COLO668 (cell line): Measurements from ENCODE around the gene CRELD2.

Source experiments
- DNase-seq: peaks from one replicate; lab custom pipeline; 2025; ENCODE audit not compliant: unreplicated experiment; lab: John Stamatoyannopoulos, UW

CRELD2 gene

DNA sequence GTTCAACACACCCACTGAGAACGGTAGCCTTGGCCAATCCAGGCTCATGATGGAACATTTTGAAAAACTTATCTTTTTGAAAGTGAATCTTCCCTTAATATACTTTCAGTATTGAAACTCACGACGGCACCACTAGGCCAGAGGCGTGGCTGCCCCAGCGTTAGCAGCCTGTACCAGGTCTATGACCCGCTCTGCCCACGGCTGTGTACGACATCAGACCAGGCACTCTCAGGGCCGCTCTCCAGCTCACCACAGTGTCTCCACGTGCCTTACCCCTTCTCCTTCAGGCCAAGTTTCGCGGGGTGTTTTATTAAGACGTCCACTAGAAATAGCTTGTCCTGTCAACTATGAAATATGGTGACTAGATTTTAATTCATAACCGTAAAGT, 31.4 kb upstream of the CRELD2 start:
- no peak for DNase-seq

GRCh38 chr22:49887702-49888101, 30.7 kb upstream of the CRELD2 start:
- no peak for DNase-seq

DNA sequence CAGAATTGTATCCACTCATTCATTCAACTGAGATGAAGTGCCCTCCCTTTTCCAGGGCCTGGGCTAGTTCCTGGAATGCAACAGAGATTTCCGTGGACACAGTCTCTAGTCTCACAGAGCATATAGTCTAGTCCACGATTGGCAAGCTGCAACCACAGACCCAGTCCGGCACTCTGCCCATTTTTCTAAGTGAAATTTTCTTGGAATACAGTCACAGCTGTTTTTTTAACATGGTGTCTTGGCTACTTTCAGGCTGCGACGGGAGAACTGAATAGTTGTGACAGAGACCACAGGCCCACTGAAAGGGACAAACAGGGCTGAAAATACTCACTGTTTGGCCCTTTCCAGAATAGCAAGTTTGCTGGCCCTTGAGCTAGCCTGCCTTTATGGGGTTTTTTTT, 29.4 kb upstream of the CRELD2 start:
- no peak for DNase-seq

GRCh38 chr22:49892226-49892899, 26.1 kb upstream of the CRELD2 start:
- DNase-seq = no peak

DNA sequence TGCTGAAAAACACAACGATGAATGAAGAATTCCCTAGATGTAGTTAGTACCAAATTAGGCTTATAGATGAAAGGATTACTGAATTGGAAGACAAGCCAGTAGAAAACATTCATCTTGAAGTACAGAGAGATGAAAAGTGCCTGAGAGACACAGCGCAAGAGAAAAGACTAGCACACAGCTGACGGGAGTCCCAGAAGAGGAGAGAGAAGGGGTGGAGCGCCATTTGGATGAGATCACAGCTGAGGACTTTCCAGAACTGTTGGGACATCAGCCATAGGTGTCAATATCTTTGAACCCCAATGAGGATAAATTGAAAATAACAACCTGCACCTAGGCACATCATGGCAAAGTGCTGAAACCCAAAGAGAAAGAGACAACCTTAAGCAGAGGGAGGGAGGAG, 25.4 kb upstream of the CRELD2 start:
- no peak for DNase-seq

- no peak for DNase-seq
Measured at GRCh38 chr22:49894322-49895054, 23.9 kb upstream of the CRELD2 start.

DNA sequence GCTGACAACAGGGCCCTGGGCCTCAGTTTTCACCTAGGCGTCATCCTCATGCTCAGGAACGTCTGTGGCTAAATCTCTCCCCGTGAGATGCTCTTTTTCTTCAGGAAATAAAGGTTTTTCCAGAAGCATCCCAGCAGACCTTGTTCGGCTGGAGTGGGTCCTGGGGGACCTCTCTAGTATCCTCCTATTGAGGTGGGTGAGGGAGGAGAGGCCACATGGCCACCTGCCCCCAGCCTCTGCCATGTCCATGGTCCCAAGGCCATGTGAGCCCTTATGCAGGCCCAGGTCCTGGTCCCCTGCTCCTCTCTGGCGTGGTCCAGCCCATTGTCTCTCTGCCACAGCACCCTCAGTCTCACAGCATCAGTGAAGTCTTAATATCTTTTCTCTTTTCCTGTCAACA, 22.2 kb upstream of the CRELD2 start:
- no peak for DNase-seq

DNA sequence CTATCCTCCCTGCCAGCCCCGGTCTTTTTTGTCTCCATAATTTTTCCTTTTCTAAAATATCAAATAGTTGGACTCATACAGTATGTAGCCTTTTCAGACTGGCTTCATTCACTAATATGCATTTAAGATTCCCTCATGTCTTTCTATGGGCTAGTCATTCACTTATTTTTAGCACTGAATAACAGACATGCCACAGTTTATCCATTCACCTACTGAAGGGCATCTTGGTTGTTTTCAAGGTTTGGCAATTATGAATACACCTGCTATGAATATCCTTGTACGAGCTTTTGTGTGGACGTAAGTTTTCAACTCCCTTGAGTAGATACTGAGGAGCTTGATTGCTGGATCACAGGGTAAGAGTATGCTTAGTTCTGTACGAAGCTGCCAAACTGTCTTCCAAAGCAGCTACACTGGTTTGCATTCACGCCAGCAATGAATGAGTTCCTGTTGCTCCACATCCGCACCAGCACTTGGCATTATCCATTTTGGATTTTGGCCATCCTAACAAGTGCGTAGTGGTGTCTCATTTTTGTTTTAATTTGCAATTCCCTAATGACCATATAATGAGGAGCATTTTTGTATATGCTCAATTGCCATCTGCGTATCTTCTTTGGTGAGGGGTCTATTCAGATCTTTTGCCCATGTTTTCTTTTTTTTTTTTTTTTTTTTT, 21.3 kb upstream of the CRELD2 start:
- DNase-seq = no peak

DNA sequence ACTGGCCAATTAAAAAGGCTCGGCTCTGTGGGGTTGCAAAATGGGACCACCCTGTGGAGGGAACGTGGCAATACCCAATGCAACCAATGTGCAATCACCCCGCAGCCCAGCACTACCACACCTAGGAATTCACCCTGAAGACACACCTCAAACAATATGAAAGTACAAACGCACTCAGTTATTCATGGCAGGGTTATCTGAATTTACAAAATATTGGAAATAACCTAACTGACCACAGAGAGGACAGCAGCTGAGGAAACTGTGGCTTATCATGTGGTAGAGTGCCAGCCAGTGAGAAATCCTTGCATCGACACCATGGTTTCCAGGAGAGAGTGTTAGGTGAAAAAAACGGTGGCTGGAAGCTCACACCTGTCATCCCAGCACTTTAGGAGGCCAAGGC, 18.9 kb upstream of the CRELD2 start:
- DNase-seq = no peak

DNA sequence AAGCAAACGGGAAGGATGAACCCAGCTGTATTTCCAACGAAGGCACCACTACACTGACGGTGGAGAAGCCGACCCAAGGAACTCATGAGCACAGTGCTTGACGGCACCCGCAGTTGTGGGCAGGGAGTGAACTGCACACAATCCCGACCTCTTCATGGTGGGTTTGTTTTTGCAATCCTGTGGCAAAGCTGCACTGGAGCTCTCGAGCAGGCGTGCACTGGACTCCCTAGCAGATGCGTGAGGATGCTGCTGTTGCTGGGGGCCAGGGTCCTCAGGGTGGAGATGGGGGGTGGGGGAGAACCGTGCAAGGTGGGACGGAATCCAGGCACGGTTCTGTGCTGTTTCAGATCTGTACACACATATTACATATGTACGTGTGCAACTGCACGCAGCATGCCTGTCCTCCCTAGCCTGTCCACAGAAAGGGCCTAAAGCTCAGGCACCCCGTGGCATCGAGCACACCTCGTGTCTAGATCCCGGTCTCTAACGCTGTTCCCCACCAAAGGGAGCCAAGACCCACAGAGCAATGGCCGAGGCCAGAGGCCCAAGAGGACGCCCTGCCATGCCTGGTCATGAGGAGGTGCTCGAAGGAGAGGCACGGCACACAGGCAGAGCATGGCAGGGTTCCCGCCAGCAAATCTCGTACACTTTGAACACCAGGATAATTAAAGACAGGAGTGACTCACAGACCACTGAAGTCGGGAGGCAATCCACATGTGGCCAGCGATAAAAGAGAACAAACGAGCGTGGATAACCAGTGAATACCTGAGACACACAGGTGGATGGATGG, 17.8 kb upstream of the CRELD2 start:
- DNase-seq = no peak

DNA sequence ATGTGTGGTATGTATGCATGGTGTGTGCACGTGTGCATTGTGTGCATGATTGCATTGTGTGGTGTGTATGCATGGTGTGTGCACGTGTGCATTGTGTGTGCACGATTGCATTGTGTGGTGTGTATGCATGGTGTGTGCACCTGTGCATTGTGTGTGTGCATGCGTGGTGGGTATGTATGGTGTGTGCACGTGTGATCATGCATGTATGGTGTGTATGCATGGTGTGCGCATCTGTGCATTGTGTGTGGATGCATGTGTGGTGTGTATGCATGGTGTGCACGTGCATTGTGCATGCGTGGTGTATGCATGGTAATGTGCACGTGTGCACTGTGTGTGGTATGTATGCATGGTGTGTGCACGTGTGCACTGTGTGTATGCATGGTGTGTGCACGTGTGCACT, 17.0 kb upstream of the CRELD2 start:
- no peak for DNase-seq

DNA sequence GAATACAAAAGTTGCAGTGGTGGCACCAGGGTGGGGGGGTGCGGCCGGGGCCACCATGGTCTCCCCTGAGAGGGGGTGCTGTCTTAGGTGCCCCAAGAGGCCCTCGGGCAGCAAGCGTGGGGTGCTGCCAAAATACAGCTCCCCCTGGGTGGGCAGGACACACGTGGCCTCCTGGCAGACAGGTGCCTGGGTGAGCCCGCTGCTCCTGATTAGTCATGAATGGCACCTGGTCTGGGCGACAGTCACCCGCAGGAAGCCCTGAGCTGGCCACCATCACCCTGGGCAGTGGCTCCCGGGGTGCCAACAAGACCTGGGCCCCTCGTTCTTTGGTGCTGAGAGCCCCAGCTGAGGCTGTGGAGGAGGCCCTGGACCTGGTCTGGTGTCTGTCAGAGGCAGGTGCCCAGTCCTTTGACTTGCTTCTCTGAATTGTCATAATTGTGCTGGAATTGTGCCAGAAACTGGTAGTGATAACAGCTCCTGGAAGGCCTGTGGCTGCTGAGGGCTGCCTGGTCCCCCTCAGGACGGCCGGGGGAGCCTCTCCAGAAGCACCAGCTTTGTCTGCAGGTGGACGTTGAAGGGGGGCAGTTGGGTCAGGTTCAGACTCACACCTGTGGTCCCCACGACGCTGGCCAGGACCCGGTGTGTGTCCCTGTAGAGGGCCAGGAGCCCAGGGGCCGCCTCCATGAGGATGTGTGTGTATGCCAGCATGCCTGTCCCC, 15.0 kb upstream of the CRELD2 start:
- DNase-seq = no peak

- DNase-seq = no peak
Measured at GRCh38 chr22:49904040-49904369, 14.4 kb upstream of the CRELD2 start.

DNA sequence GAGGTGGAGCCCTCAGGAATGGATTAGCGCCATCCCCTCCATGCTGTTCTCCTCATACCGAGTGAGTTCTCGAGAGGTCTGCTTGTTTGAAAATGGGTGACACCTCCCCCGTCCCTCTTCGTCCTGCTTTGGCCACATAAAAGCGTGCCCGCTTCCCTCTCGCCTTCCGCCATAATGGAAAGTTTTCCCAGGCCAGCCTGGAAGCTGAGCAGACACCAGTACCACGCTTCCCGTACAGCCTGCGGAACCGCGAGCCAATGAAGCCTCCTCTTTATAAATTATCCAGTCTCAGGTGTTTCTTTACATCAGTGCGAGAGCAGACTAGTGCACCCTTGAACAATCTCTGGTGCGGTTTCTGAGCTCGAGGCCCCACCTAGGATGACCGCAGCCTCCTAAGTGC, 13.0 kb upstream of the CRELD2 start:
- no peak for DNase-seq

- DNase-seq = no peak
Measured at GRCh38 chr22:49906071-49906798, 12.2 kb upstream of the CRELD2 start.

DNA sequence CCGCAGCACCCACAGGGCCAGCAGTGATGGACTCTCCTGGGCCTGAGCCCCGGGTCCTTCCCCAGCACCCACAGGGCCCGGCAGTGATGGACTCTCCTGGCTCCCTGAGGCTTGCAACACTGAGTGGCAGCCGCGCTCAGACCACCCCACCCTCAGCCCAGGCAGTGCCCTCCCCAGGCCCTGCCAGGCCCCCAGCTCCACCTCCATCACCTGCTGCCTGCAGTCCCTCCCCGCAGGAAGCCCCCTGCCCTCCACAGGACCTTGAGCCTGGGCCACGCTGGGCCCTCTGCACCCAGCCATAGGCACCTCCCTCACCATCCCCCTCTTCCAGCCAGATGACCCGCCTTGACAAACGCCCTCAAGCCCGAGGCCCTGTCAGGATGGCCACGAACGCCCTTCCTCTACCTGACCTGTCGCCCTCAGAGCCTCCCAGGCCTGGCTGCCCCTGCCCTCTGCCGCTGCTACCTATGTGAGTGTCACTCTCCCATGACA, 11.6 kb upstream of the CRELD2 start:
- DNase-seq = no peak

DNA sequence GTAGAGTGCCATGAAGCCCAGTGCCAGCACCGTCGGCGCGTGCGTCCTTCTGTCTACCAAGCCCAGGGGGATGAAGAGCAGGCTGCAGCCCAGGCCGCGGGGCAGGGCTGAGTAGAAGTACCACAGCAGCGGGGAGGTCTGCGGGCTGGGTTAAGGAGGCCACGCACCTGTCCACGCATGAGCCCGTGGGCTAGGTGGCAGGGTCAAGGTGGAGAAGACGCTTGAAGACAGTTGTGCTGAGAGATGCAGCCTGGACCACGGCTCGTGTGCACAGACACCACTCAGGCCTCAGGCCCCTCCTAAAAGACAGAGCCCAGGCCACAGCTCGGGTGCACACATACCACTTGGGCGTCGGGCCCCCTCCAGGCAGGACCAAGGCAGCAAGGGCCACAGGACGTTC, 10.6 kb upstream of the CRELD2 start:
- no peak for DNase-seq

DNA sequence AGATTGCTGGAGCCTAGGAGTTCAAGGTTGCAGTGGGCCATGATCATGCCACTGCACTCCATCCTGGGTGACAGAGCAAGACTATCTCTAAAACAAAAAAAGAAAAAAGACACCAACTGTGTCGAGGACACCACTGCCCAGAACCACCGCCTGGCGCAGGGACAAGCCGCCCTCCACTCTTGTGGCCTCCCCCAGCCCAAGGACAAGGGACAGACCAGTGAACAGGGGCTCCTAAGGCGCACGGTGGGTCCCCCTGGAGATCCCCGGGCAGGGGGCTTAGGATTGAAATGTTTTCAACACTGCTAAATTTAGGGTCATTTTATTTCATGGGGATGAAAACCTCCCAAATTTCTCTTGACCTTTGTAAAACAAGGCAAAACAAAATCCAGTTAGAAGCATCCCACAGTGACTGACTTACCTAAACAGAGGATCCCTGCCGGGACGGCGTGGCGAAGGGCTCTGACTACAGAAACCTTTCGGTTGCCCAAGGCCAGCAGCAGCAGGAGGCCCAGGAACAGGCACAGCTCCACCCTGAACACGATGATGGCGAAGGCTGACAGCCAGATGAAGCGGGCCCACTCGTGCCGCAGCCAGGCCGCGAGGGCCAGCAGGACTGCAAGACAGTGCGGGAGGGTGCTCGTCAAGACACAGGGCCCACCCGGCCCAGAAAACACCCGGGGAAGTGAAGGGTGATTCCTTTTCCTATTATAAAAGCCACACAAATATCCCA, 8.8 kb upstream of the CRELD2 start:
- no peak for DNase-seq
